ENCODE data around the gene NSFL1C. TPM values are rescaled to one million over a fixed set of nuclear protein-coding genes. Genes with fewer than 3 reads are reported as not detected.

NSFL1C gene
- total and polyA plus RNA-seq, 9 of the 15 experiments (the other 6 are each of a cell fraction or from before 2014, with no cell fraction given) = 20.8 to 119 (median 47.0) TPM

DNA sequence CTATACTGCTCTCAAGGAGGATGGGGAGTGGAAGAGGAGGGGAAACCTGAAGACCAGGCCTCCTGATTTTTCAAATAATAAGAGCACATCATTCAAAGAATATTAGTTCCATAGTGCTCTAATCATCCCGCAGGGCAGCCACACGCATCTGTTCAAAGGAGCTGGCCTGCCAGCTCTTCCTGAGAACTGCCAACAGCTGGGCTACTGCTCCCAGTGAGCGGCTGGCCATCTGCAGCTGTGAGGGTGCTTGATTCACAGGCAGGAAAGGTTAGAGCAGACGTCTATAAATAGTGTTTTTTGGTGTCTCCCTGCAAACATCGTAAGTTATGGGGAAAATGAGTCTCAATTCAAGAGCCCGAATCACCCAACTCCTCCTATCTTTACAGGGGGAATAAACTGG, 17.3 kb downstream of the NSFL1C start:
- H3K4me2 ChIP-seq (ENCODE audit: insufficient read depth, low read length) = no peak overlapping the region
- ChIA-PET POLR2A (interaction anchor here (0.7 to 1.1 kb wide), 3 partner anchors 10 to 673 kb away, joined by 3 read pairs; no protein-coding TSS in a partner anchor), CTCF (ENCODE audit: low intra/inter-chr PET ratio) (no interaction called here)
- H3K4me3 ChIP-seq = no peak overlapping the region
- no TSS peak for BruUV-seq (replicated peaks)
- intact Hi-C loops (cut with micrococcal nuclease) = no loop called here
- H4K20me1 ChIP-seq (replicated peaks; ENCODE audit: control insufficient read depth, insufficient read depth, low read length) = no peaks in the 10 kb centered on the region
- in situ Hi-C loops (cut with MboI) = no loop called here
- H3K79me2 ChIP-seq (ENCODE audit: control insufficient read depth, insufficient read depth, low read length) = no peaks in the 10 kb centered on the region
- H3K9me3 ChIP-seq (replicated peaks; ENCODE audit: control insufficient read depth, insufficient read depth, low read depth, low read length) = no peaks in the 10 kb centered on the region
- TF ChIP-seq, protein P1, sequence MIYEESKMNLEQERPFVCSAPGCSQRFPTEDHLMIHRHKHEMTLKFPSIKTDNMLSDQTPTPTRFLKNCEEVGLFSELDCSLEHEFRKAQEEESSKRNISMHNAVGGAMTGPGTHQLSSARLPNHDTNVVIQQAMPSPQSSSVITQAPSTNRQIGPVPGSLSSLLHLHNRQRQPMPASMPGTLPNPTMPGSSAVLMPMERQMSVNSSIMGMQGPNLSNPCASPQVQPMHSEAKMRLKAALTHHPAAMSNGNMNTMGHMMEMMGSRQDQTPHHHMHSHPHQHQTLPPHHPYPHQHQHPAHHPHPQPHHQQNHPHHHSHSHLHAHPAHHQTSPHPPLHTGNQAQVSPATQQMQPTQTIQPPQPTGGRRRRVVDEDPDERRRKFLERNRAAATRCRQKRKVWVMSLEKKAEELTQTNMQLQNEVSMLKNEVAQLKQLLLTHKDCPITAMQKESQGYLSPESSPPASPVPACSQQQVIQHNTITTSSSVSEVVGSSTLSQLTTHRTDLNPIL (CRISPR knock-in tag; IDR thresholded peaks at IDR 0.05) = no peak
- TF ChIP-seq RBM17 (IDR thresholded peaks at IDR 0.05; ENCODE audit: borderline replicate concordance, low read depth, low read length) (no peak), ZNF561 (CRISPR knock-in tag; conservative IDR thresholded peaks at IDR 0.05) (no peak), LCOR (CRISPR knock-in tag; IDR thresholded peaks at IDR 0.05) (no peak), PCBP2 (IDR thresholded peaks at IDR 0.05; ENCODE audit: low read depth, low read length, poor library complexity, severe bottlenecking) (no peak), ZNF76 (CRISPR knock-in tag; IDR thresholded peaks at IDR 0.05; ENCODE audit: borderline replicate concordance) (no peak), DDX20 (tag; IDR thresholded peaks at IDR 0.05; ENCODE audit: low read depth) (no peak), E2F3 (CRISPR knock-in tag; IDR thresholded peaks at IDR 0.05) (no peak), FOXM1 (IDR thresholded peaks at IDR 0.05; ENCODE audit: low read depth) (no peak), FOXM1 (CRISPR knock-in tag; IDR thresholded peaks at IDR 0.05; ENCODE audit: low read depth) (no peak), HLTF (IDR thresholded peaks at IDR 0.05) (no peak), HDAC8 (tag; IDR thresholded peaks at IDR 0.05) (no peak), ZNF239 (CRISPR knock-in tag; IDR thresholded peaks at IDR 0.05) (no peak)
- TF ChIP-seq, protein P2, sequence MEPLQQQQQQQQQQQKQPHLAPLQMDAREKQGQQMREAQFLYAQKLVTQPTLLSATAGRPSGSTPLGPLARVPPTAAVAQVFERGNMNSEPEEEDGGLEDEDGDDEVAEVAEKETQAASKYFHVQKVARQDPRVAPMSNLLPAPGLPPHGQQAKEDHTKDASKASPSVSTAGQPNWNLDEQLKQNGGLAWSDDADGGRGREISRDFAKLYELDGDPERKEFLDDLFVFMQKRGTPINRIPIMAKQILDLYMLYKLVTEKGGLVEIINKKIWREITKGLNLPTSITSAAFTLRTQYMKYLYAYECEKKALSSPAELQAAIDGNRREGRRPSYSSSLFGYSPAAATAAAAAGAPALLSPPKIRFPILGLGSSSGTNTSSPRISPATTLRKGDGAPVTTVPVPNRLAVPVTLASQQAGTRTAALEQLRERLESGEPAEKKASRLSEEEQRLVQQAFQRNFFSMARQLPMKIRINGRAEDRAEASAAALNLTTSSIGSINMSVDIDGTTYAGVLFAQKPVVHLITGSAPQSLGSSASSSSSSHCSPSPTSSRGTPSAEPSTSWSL (CRISPR knock-in tag; IDR thresholded peaks at IDR 0.05; ENCODE audit: borderline replicate concordance) = no peak
- TF ChIP-seq, protein P3, sequence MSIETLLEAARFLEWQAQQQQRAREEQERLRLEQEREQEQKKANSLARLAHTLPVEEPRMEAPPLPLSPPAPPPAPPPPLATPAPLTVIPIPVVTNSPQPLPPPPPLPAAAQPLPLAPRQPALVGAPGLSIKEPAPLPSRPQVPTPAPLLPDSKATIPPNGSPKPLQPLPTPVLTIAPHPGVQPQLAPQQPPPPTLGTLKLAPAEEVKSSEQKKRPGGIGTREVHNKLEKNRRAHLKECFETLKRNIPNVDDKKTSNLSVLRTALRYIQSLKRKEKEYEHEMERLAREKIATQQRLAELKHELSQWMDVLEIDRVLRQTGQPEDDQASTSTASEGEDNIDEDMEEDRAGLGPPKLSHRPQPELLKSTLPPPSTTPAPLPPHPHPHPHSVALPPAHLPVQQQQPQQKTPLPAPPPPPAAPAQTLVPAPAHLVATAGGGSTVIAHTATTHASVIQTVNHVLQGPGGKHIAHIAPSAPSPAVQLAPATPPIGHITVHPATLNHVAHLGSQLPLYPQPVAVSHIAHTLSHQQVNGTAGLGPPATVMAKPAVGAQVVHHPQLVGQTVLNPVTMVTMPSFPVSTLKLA (conservative IDR thresholded peaks at IDR 0.05) = no peak
- H3K9ac ChIP-seq (ENCODE audit: insufficient read depth in 1 of 2, low read depth in 2 of 2, low read length in 2 of 2) = no peak overlapping the region; a peak in 1 of 4 replicates
- peaks cover 99% of the 10 kb centered on the region for H3K36me3 ChIP-seq (ENCODE audit: control insufficient read depth, insufficient read depth, low read length)
- DNase-seq (ENCODE audit: extremely low read depth in 1 of 4, low spot score in 3 of 4) (no peak), ATAC-seq (no peak), FAIRE-seq (no peak)
- H3K9me1 ChIP-seq (ENCODE audit: control insufficient read depth, insufficient read depth, low read length) = no peaks in the 10 kb centered on the region
- H3K27ac ChIP-seq (ENCODE audit: extremely low read depth, low read depth, low read length) = no peak overlapping the region
- WGBS (ENCODE audit: insufficient coverage, low coverage, missing lambda C conversion rate) = 87% methylated on average over 4 of the region's 6 CpGs
- no peaks in the 10 kb centered on the region for H3K27me3 ChIP-seq (ENCODE audit: control insufficient read depth in 2 of 2, insufficient read depth in 2 of 2, low read length in 2 of 2)
- H2AFZ ChIP-seq (ENCODE audit: low read depth, low read length) = no peak overlapping the region
- no peaks in the 10 kb centered on the region for H3K4me1 ChIP-seq (replicated peaks in 1 of 2; ENCODE audit: control insufficient read depth in 2 of 2, insufficient read depth in 2 of 2, low read length in 2 of 2)
